B cell (primary cell): ENCODE measurements around the gene ZNF93. TPM values are rescaled to one million over a fixed set of nuclear protein-coding genes. Genes with fewer than 3 reads are reported as not detected.
A peak's percentile ranks its signal among the peaks of the same experiment; 100 is the strongest.

Experiments used
- ATAC-seq: fragments of 200-7000 bp; cut with Tn5 transposase; one replicate; pipeline ENCODE4 v1.10.0; 2021; ENCODE audit warnings: low read depth, mild to moderate bottlenecking, moderate number of reproducible peaks, moderate library complexity
- CTCF ChIA-PET: fragments of 350-600 bp; sonication (Branson Sonifier 250); formaldehyde crosslinking; loops from one replicate; lab custom pipeline; 2021; ENCODE audit warnings: antibody characterized with exemption, inconsistent platforms; lab: Charles Lee
- POLR2A ChIA-PET: fragments of 350-600 bp; sonication (Branson Sonifier 250); formaldehyde crosslinking; loops from one replicate; lab custom pipeline; 2021; ENCODE audit warnings: antibody characterized with exemption; lab: Charles Lee
- DNase-seq: peaks from one replicate; pipeline ENCODE4 v3.0.0; 2013
- H2AFZ ChIP-seq: 2 replicates; pipeline ENCODE4 v1.6.1; 2012; ENCODE audit warnings: mild to moderate bottlenecking, low read depth, low read length; ENCODE audit not compliant: insufficient read depth, poor library complexity, severe bottlenecking
- H3K27ac ChIP-seq, 2 donors: 1 replicate in 1 of 2; 2 replicates in 1 of 2; pipeline ENCODE4 v1.5.1; 2012 to 2013; ENCODE audit warnings: low read length in 2 of 2, mild to moderate bottlenecking in 2 of 2, moderate library complexity in 1 of 2
- H3K27me3 ChIP-seq, 4 experiments: fragments of 200-600 bp in 1 of 4; sonication (generic) in 1 of 4; replicated peaks in 1 of 4; 1 replicate in 2 of 4; 2 replicates in 2 of 4; pipeline versions ENCODE4 v1.6.1 to v1.7.0; 2013 to 2016; ENCODE audit warnings: low read length in 3 of 4, mild to moderate bottlenecking in 2 of 4, mixed read lengths in 1 of 4, moderate library complexity in 1 of 4; ENCODE audit not compliant: insufficient read depth in 4 of 4, control insufficient read depth in 3 of 4; ENCODE audit errors: control extremely low read depth in 1 of 4
- H3K36me3 ChIP-seq, 2 experiments: replicated peaks in 1 of 2; 1 replicate in 1 of 2; 2 replicates in 1 of 2; pipeline versions ENCODE4 v1.6.1 to v1.7.1; 2013; ENCODE audit warnings: low read length in 1 of 2; ENCODE audit not compliant: insufficient read depth in 2 of 2, control insufficient read depth in 1 of 2; ENCODE audit errors: control extremely low read depth in 1 of 2, extremely low read depth in 1 of 2
- H3K4me1 ChIP-seq, 2 donors: fragments of 200-600 bp in 1 of 2; sonication (generic) in 1 of 2; 1 replicate in 1 of 2; 2 replicates in 1 of 2; pipeline versions ENCODE4 v1.5.1 to v1.6.1; 2013 to 2017; ENCODE audit warnings: low read length in 2 of 2; ENCODE audit not compliant: control insufficient read depth in 2 of 2, insufficient read depth in 2 of 2
- H3K4me2 ChIP-seq: replicated peaks from 2 replicates; pipeline ENCODE3; 2012; ENCODE audit warnings: mild to moderate bottlenecking, low read depth, low read length; ENCODE audit not compliant: poor library complexity, severe bottlenecking
- H3K4me3 ChIP-seq, 5 experiments: fragments of 200-600 bp in 1 of 5; sonication (generic) in 1 of 5; 1 replicate in 3 of 5; 2 replicates in 2 of 5; pipeline versions ENCODE4 v1.5.1 to v1.7.0; 2011 to 2016; ENCODE audit warnings: low read length in 4 of 5, mild to moderate bottlenecking in 4 of 5, low read depth in 2 of 5, control low read depth in 1 of 5, moderate library complexity in 1 of 5; ENCODE audit not compliant: insufficient read depth in 1 of 5; ENCODE audit errors: control extremely low read depth in 1 of 5, extremely low read depth in 1 of 5
- H3K79me2 ChIP-seq: fragments of 200-600 bp; sonication (generic); one replicate; pipeline ENCODE4 v1.6.0; 2016; ENCODE audit warnings: low read length; ENCODE audit not compliant: control insufficient read depth, insufficient read depth
- H3K9ac ChIP-seq: fragments of 200-600 bp; sonication (generic); 2 replicates; pipeline ENCODE4 v1.6.1; 2017; ENCODE audit warnings: mild to moderate bottlenecking, low read length, moderate library complexity
- H3K9me3 ChIP-seq, 3 donors: one replicate each; pipeline versions ENCODE4 v1.6.1 to v1.7.1; 2013; ENCODE audit warnings: low read length in 2 of 3; ENCODE audit not compliant: control insufficient read depth in 2 of 3, insufficient read depth in 1 of 3; ENCODE audit errors: control extremely low read depth in 1 of 3
- H4K20me1 ChIP-seq: 2 replicates; pipeline ENCODE4 v1.6.0; 2012; ENCODE audit warnings: mild to moderate bottlenecking, low read length; ENCODE audit not compliant: insufficient read depth, control insufficient read depth, poor library complexity, severe bottlenecking
- H3K27ac Mint-ChIP-seq: one replicate; pipeline ENCODE4 v1.8.0; 2021; ENCODE audit warnings: mixed read lengths
- H3K27me3 Mint-ChIP-seq: one replicate; pipeline ENCODE4 v1.8.0; 2021; ENCODE audit warnings: mixed read lengths
- H3K4me1 Mint-ChIP-seq: one replicate; pipeline ENCODE4 v1.8.0; 2021; ENCODE audit warnings: mixed read lengths
- H3K4me3 Mint-ChIP-seq: one replicate; pipeline ENCODE4 v1.8.0; 2021; ENCODE audit warnings: mixed read lengths
- H3K9me3 Mint-ChIP-seq: one replicate; pipeline ENCODE4 v1.8.0; 2022; ENCODE audit warnings: mixed read lengths; ENCODE audit not compliant: insufficient read depth
- CTCF ChIP-seq: fragments of 200-600 bp; IDR thresholded peaks from one replicate; pipeline ENCODE4 v1.8.0; 2022; ENCODE audit warnings: antibody characterized with exemption, mild to moderate bottlenecking
- EZH2 ChIP-seq: IDR thresholded peaks from 2 replicates; pipeline ENCODE4 v1.6.1; 2012; ENCODE audit warnings: borderline replicate concordance, low read depth, mild to moderate bottlenecking, moderate library complexity, low read length; ENCODE audit not compliant: insufficient read depth, poor library complexity, severe bottlenecking
- WGBS: methylation state at CpG from one replicate; pipeline ENCODE4 v1.1.5; 2013; ENCODE audit warnings: missing lambda C conversion rate; ENCODE audit not compliant: insufficient coverage; 5-methylcytosine and 5-hydroxymethylcytosine counted together
- intact Hi-C: fragments of 100-400 bp; cut with micrococcal nuclease; formaldehyde crosslinking; loops from one replicate; pipeline ENCODE4 v1.10.0; 2022
- polyA plus RNA-seq: library from polyadenylated mRNA; depleted of rRNA; stranded (reverse); fragments of >200 nt; gene quantifications from 2 replicates; pipeline ENCODE4 v1.2.3, GENCODE V29; 2012
- total RNA-seq, 2 donors: library from RNA; stranded (reverse); fragments of 120-200 nt in 1 of 2; gene quantifications; 1 replicate in 1 of 2; 2 replicates in 1 of 2; pipeline versions ENCODE4 v1.2.3 to v1.2.4, GENCODE V29; 2013 to 2022

The ZNF93 gene
- total and polyA plus RNA-seq, 2 donors (not counting 1 experiment from before 2014, with no cell fraction given), result 4.8 to 13.3 TPM

GRCh38 chr19:19858751-19859150, 42.0 kb upstream of the ZNF93 start:
- ATAC-seq (peak; percentile 66), DNase-seq (peak; percentile 35)
- Histone ChIP-seq H4K20me1 (no peaks in the 10 kb centered on the region), H3K9ac (no peak overlapping the region), H3K4me1 (peaks cover 5% of the 10 kb centered on the region in 2 donors), H3K4me3 (no peak overlapping the region), H2AFZ (no peak overlapping the region), H3K27ac (no peak overlapping the region), H3K79me2 (peaks cover 14% of the 10 kb centered on the region), H3K9me3 (peaks cover 0 to 7% (median 4%) of the 10 kb centered on the region in 3 donors), H3K27me3 (no peaks in the 10 kb centered on the region), H3K36me3 (no peaks in the 10 kb centered on the region), H3K4me2 (no peak overlapping the region)
- no peaks in the 10 kb centered on the region for H3K27me3 Mint-ChIP-seq
- TF ChIP-seq CTCF, result no peak
- no peak for TF ChIP-seq EZH2
- peak overlapping the region; percentile 62 for H3K4me3 Mint-ChIP-seq
- H3K4me1 Mint-ChIP-seq, result peaks cover 27% of the 10 kb centered on the region
- CTCF ChIA-PET, result no interaction called here
- no peaks in the 10 kb centered on the region for H3K9me3 Mint-ChIP-seq
- intact Hi-C loops, result no loop called here
- POLR2A ChIA-PET, result interaction anchor here (1.6 kb wide), 1 partner anchor 82 kb away, joined by 7 read pairs; no protein-coding TSS in a partner anchor
- H3K27ac Mint-ChIP-seq, result peak overlapping the region; percentile 65
- WGBS, result no CpG with 5 or more reads among the region's 2 CpGs

- Mint-ChIP-seq H3K4me3 (peak overlapping the region; percentile 88), H3K4me1 (peaks cover 26% of the 10 kb centered on the region), H3K27me3 (no peaks in the 10 kb centered on the region), H3K9me3 (no peaks in the 10 kb centered on the region), H3K27ac (peak overlapping the region; percentile 76)
- WGBS, result 23% methylated on average over 29 of the region's 29 CpGs
- POLR2A ChIA-PET, result interaction anchor here (0.6 to 1.8 kb wide), 5 partner anchors 9 to 322 kb away, joined by 3 to 14 read pairs (median 3); partner anchors contain the start of gene ZNF506
- Histone ChIP-seq H3K27ac (peak overlapping the region; percentile 56 to 60), H3K9me3 (peaks cover 0 to 7% (median 3%) of the 10 kb centered on the region in 3 donors), H3K27me3 (no peaks in the 10 kb centered on the region), H2AFZ (peak overlapping the region; percentile 83), H3K4me2 (peak overlapping the region; percentile 74), H3K79me2 (peaks cover 14% of the 10 kb centered on the region), H3K9ac (peak overlapping the region; percentile 68), H3K4me1 (peaks cover 5% of the 10 kb centered on the region in 2 donors), H3K4me3 (peak overlapping the region in 4 of 5 experiments; percentile 44 to 65 (median 54)), H3K36me3 (no peaks in the 10 kb centered on the region), H4K20me1 (no peaks in the 10 kb centered on the region)
- TF ChIP-seq CTCF (no peak), EZH2 (no peak)
- intact Hi-C loops, result loop anchor here (10.0 kb wide), 1 partner anchor 174 kb away; the partner anchor contains the start of gene ZNF682
- DNase-seq (peak; percentile 76), ATAC-seq (peak; percentile 53)
- CTCF ChIA-PET, result interaction anchor here (0.7 to 1.5 kb wide), 5 partner anchors 8 to 328 kb away, joined by 3 to 4 read pairs (median 3); no protein-coding TSS in a partner anchor
These were observed 39.9 kb upstream of the ZNF93 start for GRCh38 chr19:19860756-19861390.
